KMS-11 (cell line): Measurements from ENCODE around the gene PHOX2A.

ENCODE experiments used
- H2AFZ ChIP-seq: fragments of 200-600 bp; sonication (generic); 2 replicates; pipeline ENCODE4 v1.6.1; 2016; ENCODE audit warnings: antibody characterized with exemption, mixed run types, low read depth
- H3K27ac ChIP-seq: fragments of 200-600 bp; sonication (generic); 2 replicates; pipeline ENCODE4 v1.6.1; 2016; ENCODE audit warnings: mild to moderate bottlenecking, mixed run types
- H3K27me3 ChIP-seq: fragments of 200-600 bp; sonication (generic); 2 replicates; pipeline ENCODE4 v1.6.1; 2017; ENCODE audit warnings: mild to moderate bottlenecking, low read depth, mixed run types, moderate library complexity; ENCODE audit not compliant: insufficient read depth
- H3K36me3 ChIP-seq: fragments of 200-600 bp; sonication (generic); 2 replicates; pipeline ENCODE4 v1.6.1; 2017; ENCODE audit warnings: mild to moderate bottlenecking, mixed run types; ENCODE audit not compliant: insufficient read depth
- H3K4me1 ChIP-seq: fragments of 200-600 bp; sonication (generic); 2 replicates; pipeline ENCODE4 v1.6.1; 2016; ENCODE audit warnings: mild to moderate bottlenecking, low read depth, mixed run types; ENCODE audit not compliant: poor library complexity, severe bottlenecking
- H3K4me2 ChIP-seq: fragments of 200-600 bp; sonication (generic); 2 replicates; pipeline ENCODE4 v1.7.0; 2016; ENCODE audit warnings: mild to moderate bottlenecking, mixed run types
- H3K4me3 ChIP-seq: fragments of 200-600 bp; sonication (generic); IDR thresholded peaks from 2 replicates; pipeline ENCODE4 v1.6.1; 2017; ENCODE audit warnings: low read depth, low read length, mixed read lengths; ENCODE audit not compliant: insufficient read depth
- H3K79me2 ChIP-seq: fragments of 200-600 bp; sonication (generic); 2 replicates; pipeline ENCODE4 v1.6.1; 2016; ENCODE audit warnings: low read depth, mixed run types; ENCODE audit not compliant: insufficient read depth
- H3K9ac ChIP-seq: fragments of 200-600 bp; sonication (generic); 2 replicates; pipeline ENCODE4 v1.6.1; 2016; ENCODE audit warnings: mild to moderate bottlenecking, mixed run types
- H4K20me1 ChIP-seq: fragments of 200-600 bp; sonication (generic); 2 replicates; pipeline ENCODE4 v1.6.1; 2016; ENCODE audit warnings: mild to moderate bottlenecking, mixed run types; ENCODE audit not compliant: insufficient read depth
- CTCF ChIP-seq: fragments of 200-600 bp; sonication (generic); conservative IDR thresholded peaks from 2 replicates; pipeline ENCODE4 v1.6.1; 2017; ENCODE audit warnings: low read depth, mild to moderate bottlenecking, antibody characterized with exemption, low read length, moderate library complexity, mixed read lengths

Gene PHOX2A

GRCh38 chr11:72221386-72222075 is 22.4 kb downstream of the PHOX2A start:
- H3K79me2 ChIP-seq: peaks cover 21% of the 10 kb centered on the region
- H3K4me3 ChIP-seq: no peak overlapping the region
- H3K27ac ChIP-seq: no peak overlapping the region
- H3K4me2 ChIP-seq: no peak overlapping the region
- no peaks in the 10 kb centered on the region for H4K20me1 ChIP-seq
- no peaks in the 10 kb centered on the region for H3K27me3 ChIP-seq
- H3K4me1 ChIP-seq: peaks cover 19% of the 10 kb centered on the region
- no peak for TF ChIP-seq CTCF
- H3K36me3 ChIP-seq: no peaks in the 10 kb centered on the region
- H3K9ac ChIP-seq: no peak overlapping the region
- H2AFZ ChIP-seq: peak overlapping the region; percentile 86; the same call in 1 of the 2 replicates

- Histone ChIP-seq H3K4me3 (no peak overlapping the region), H3K36me3 (no peaks in the 10 kb centered on the region), H4K20me1 (no peaks in the 10 kb centered on the region), H3K4me2 (no peak overlapping the region), H3K27me3 (no peaks in the 10 kb centered on the region), H3K79me2 (peaks cover 14% of the 10 kb centered on the region), H3K4me1 (peaks cover 12% of the 10 kb centered on the region), H2AFZ (no peak overlapping the region), H3K9ac (no peak overlapping the region), H3K27ac (no peak overlapping the region)
- no peak for TF ChIP-seq CTCF
Measured at GRCh38 chr11:72220696-72221363, 23.1 kb downstream of the PHOX2A start.

GRCh38 chr11:72218251-72218745 is 25.7 kb downstream of the PHOX2A start:
- Histone ChIP-seq H4K20me1 (no peaks in the 10 kb centered on the region), H3K27me3 (no peaks in the 10 kb centered on the region), H3K4me2 (no peak overlapping the region), H3K4me1 (peaks cover 11% of the 10 kb centered on the region), H3K79me2 (no peaks in the 10 kb centered on the region), H2AFZ (no peak overlapping the region), H3K9ac (no peak overlapping the region), H3K4me3 (no peak overlapping the region), H3K27ac (no peak overlapping the region), H3K36me3 (no peaks in the 10 kb centered on the region)
- TF ChIP-seq CTCF: no peak

- no peaks in the 10 kb centered on the region for H3K36me3 ChIP-seq
- no peak overlapping the region for H3K4me3 ChIP-seq
- H3K4me2 ChIP-seq: no peak overlapping the region
- H3K9ac ChIP-seq: no peak overlapping the region
- no peak overlapping the region for H3K27ac ChIP-seq
- peaks cover 11% of the 10 kb centered on the region for H3K4me1 ChIP-seq
- no peaks in the 10 kb centered on the region for H3K27me3 ChIP-seq
- TF ChIP-seq CTCF: no peak
- no peaks in the 10 kb centered on the region for H3K79me2 ChIP-seq
- no peaks in the 10 kb centered on the region for H4K20me1 ChIP-seq
- no peak overlapping the region for H2AFZ ChIP-seq
Measured at GRCh38 chr11:72217841-72218240, 26.1 kb downstream of the PHOX2A start.
